GM12891 (cell line): Measurements from ENCODE around the gene LIPH.

Experiments
- DNase-seq: peaks from one replicate; pipeline ENCODE4 v3.0.0; 2011; ENCODE audit warnings: low spot score; ENCODE audit not compliant: insufficient read length
- FAIRE-seq: peaks from 2 replicates; lab custom pipeline; 2011; peaks lifted over from hg19 to GRCh38; lab: Jason Lieb, UNC
- PAX5 ChIP-seq: IDR thresholded peaks from 2 replicates; pipeline ENCODE4 v1.6.1; 2011; ENCODE audit warnings: low read length, moderate library complexity, mild to moderate bottlenecking; ENCODE audit not compliant: insufficient read depth, severe bottlenecking
- POLR2A ChIP-seq: IDR thresholded peaks from 2 replicates; pipeline ENCODE4 v1.6.1; 2011; ENCODE audit warnings: low read depth, low read length, control low read depth
- POLR2AphosphoS5 ChIP-seq: IDR thresholded peaks from 2 replicates; pipeline ENCODE4 v1.6.1; 2011; ENCODE audit warnings: low read depth, low read length, control low read depth
- POU2F2 ChIP-seq: IDR thresholded peaks from 2 replicates; pipeline ENCODE4 v1.6.1; 2011; ENCODE audit warnings: low read depth, mild to moderate bottlenecking, control low read depth, low read length, moderate library complexity
- SPI1 ChIP-seq: IDR thresholded peaks from 2 replicates; pipeline ENCODE4 v1.6.1; 2011; ENCODE audit warnings: low read depth, low read length, control low read depth
- TAF1 ChIP-seq: IDR thresholded peaks from 2 replicates; pipeline ENCODE4 v1.6.1; 2011; ENCODE audit warnings: low read depth, low read length, control low read depth

The LIPH gene

GRCh38 chr3:185465471-185465870 is 86.9 kb downstream of the LIPH start:
- DNase-seq, result no peak
- TF ChIP-seq POLR2AphosphoS5, result no peak
- TF ChIP-seq POLR2A, result no peak
- TF ChIP-seq TAF1, result no peak
- TF ChIP-seq SPI1, result no peak
- TF ChIP-seq PAX5, result no peak
- TF ChIP-seq POU2F2, result no peak
- FAIRE-seq, result no peak

- TF ChIP-seq POLR2A (no peak), POU2F2 (no peak), PAX5 (no peak), POLR2AphosphoS5 (no peak)
- DNase-seq (no peak), FAIRE-seq (no peak)
These were observed 91.6 kb downstream of the LIPH start for GRCh38 chr3:185460719-185461350.

- TF ChIP-seq SPI1, result no peak
- TF ChIP-seq PAX5, result no peak
- TF ChIP-seq TAF1, result no peak
- TF ChIP-seq POU2F2, result no peak
- DNase-seq, result no peak
- FAIRE-seq, result no peak
These were observed 92.1 kb downstream of the LIPH start for GRCh38 chr3:185460309-185460708.

GRCh38 chr3:185457376-185457775 is 95.0 kb downstream of the LIPH start:
- DNase-seq (no peak), FAIRE-seq (no peak)
- TF ChIP-seq POU2F2 (no peak), TAF1 (no peak), SPI1 (no peak), POLR2A (no peak), PAX5 (no peak), POLR2AphosphoS5 (no peak)
